Heart left ventricle (tissue), 13 donors: ENCODE measurements around the gene PARD3.

Experiments used
- POLR2A ChIP-seq, 2 donors: fragments of 450-650 bp; IDR thresholded peaks; one replicate each; pipeline ENCODE4 v1.6.1; 2017; ENCODE audit warnings: antibody characterized with exemption in 2 of 2, mild to moderate bottlenecking in 2 of 2, moderate library complexity in 2 of 2
- TF ChIP-seq, protein P1 (sequence below), 12 donors: fragments of 200-600 bp; sonication (generic) in 4 of 12; IDR thresholded peaks; one replicate each; pipeline versions ENCODE4 v1.5.0 to v1.8.0; 2018 to 2022; ENCODE audit warnings: antibody characterized with exemption in 12 of 12, mild to moderate bottlenecking in 5 of 12
- donor health status: ischemic (EF 13 %, LVEDD 7.1; RV severe dilation, severe dysfunction).
- donor health status: DM: no; HTN: yes; CAD: no.
- donor health status: DM: no; HTN: no; CAD: no.
- donor health status: ischemic (EF 25% LVEDD 6.9; RV normal size, moderate dysfunction).
- donor health status: ischemic (EF 25% LVEDD 5.7; RV mildly dilated, moderate dysfunction).
- donor health status: ischemic (EF 35%, LVEDD 5.7; RV mildly dilated, moderate dysfunction).
- donor health status: nonischemic (EF 11% LVEDD 7.7; RV severe dilation, severe dysfunction).
- donor health status: DM: yes; HTN: yes; CAD: no.
- donor health status: PGD.
- donor health status: ischemic (EF 29% LVEDD 5.4; RV normal size, mild dysfunction).
- donor health status: nonischemic (EF 23%, LVEDD 6.1; RV moderate dilation, normal function).

DNA sequence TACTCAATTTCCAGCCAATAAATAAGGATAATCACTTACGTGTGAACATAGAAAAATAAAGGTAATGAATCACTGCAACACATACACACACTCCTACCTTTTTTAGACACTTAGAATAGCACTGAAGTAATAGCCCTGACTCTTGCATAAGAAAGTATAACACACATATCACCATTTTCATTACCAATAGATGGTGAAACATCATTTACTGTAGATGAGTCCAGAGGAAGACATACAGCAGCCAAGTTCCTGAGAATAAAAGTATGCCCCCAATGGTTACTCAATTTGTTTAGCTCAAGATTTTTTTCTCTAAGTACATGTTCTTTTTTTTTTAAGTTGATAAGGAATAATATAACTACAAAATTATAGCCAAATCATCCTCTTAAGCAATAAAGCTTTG is 316.3 kb downstream of the PARD3 start:
- no peak for TF ChIP-seq POLR2A (IDR thresholded peaks at IDR 0.05)
- TF ChIP-seq, protein P1, sequence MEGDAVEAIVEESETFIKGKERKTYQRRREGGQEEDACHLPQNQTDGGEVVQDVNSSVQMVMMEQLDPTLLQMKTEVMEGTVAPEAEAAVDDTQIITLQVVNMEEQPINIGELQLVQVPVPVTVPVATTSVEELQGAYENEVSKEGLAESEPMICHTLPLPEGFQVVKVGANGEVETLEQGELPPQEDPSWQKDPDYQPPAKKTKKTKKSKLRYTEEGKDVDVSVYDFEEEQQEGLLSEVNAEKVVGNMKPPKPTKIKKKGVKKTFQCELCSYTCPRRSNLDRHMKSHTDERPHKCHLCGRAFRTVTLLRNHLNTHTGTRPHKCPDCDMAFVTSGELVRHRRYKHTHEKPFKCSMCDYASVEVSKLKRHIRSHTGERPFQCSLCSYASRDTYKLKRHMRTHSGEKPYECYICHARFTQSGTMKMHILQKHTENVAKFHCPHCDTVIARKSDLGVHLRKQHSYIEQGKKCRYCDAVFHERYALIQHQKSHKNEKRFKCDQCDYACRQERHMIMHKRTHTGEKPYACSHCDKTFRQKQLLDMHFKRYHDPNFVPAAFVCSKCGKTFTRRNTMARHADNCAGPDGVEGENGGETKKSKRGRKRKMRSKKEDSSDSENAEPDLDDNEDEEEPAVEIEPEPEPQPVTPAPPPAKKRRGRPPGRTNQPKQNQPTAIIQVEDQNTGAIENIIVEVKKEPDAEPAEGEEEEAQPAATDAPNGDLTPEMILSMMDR (IDR thresholded peaks at IDR 0.05) = no peak
